GM11168 (cell line): ENCODE results near the gene WSCD2.
"Not testable (repeated sequence)": the region's sequence is repeated elsewhere in the genome, so short reads cannot be mapped to it uniquely, and the experiment has no call there.

Source experiments
- in situ Hi-C: fragments of 300-500 bp; cut with MboI; formaldehyde crosslinking; loops from one replicate; pipeline ENCODE4 v1.12.0; 2022; ENCODE audit warnings: low sequenced_read_pairs; ENCODE audit not compliant: unreplicated experiment

The WSCD2 gene

GRCh38 chr12:108190529-108190928 lies 61.4 kb downstream of the WSCD2 start:
- in situ Hi-C loops = no loop called here

DNA sequence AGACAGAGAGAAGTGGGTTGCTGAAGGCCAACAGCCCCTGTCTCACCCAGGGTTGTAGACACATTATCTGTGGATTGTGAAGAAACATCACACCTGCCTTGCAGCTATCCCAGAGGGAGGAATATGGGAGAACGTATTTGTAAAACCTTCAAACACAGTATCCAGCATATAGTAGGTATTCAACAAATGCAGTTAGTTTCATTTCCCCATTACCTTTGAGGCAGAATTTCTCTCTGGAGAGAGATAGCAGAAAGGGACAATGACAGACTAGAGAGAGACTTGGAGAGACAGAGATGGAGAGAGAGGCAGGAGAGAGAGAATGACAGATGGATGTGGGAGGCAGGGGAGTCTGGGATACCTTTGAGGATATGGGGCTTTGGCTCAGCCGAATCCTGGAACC lies 62.0 kb downstream of the WSCD2 start:
- in situ Hi-C loops = no loop called here

- in situ Hi-C loops = no loop called here
These were observed 62.9 kb downstream of the WSCD2 start for GRCh38 chr12:108191938-108192337.

- in situ Hi-C loops = no loop called here
These were observed 64.4 kb downstream of the WSCD2 start for GRCh38 chr12:108193493-108193892.

- in situ Hi-C loops = no loop called here
These were observed 64.8 kb downstream of the WSCD2 start for GRCh38 chr12:108193917-108194316.

DNA sequence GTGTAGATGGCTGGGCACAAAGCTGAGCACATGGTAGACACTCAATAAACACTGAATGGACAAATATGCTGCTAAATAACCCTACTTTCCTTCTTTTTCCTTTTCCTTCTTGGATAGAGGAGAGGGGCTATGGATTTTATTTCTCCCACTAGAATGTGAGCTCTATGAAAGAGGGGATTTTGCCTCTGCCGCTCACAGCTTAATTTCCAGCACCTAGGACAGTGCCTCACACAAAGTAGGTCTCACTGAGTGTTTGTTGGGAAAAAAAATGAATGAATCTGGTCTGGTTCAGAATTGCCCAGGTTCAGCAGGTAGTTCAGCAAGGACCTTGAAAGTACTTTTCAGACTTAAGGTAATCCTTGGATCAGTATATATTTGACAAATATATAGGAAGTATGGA lies 65.5 kb downstream of the WSCD2 start:
- in situ Hi-C loops = no loop called here

- in situ Hi-C loops = no loop called here
These were observed 67.2 kb downstream of the WSCD2 start for GRCh38 chr12:108196319-108196718.

- in situ Hi-C loops = no loop called here
These were observed 67.8 kb downstream of the WSCD2 start for GRCh38 chr12:108196921-108197320.

DNA sequence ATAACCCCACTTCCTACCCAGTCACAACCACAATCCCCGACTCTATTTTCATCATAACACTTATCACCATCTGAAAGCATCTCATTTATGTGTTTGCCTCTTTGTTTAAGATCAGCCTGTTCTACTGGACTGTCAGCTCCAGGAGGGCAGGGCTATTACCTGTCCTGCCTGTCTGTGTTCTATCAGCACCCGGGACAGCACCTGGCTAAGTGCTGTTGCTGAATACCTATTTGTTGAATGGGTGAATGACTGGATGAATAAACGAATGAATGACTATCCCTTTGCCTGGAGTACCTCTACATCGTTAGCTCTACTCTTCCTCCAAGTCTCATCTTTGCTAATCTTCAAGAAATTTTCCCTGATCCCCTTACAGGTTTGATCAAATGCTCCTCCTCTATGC lies 69.0 kb downstream of the WSCD2 start:
- in situ Hi-C loops = no loop called here

DNA sequence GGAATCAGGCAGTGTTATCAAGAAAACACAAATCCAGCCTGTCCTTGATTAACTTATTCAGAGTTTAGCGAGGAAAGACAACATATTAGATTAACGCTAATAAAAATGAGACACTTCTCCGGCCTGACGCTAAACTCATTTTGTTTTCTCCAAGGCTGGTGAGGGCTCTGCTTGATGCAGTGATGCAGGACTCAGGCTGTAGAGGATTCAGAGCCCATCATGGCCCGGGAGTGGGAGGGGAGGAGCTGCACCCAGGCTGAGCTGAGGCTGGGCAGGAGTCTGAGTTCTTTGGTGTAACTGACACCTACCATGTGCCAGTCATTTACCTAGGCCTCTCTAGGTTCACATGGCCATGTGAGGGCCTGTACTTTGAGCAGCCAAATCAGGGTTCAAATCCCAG lies 70.0 kb downstream of the WSCD2 start:
- in situ Hi-C loops = no loop called here

DNA sequence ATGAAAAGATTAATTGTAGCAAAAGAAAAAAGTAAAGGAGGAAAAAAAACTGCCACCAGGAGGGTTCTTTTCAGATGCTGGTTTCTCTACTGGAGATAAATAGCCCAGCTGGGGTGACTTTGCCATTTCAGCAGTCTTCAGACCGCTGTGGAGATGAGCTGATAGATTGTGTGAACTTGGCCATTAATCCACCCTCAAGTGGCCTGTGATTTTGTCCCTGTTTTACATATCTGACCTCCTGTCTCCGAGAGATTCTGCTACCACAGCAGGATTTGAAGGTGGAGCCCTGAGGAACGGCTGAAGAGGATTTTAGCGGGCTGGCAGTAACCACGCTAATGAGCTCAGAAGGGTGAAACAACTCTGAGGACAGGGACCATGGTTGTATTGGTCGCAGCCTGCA lies 72.7 kb downstream of the WSCD2 start:
- in situ Hi-C loops = no loop called here

DNA sequence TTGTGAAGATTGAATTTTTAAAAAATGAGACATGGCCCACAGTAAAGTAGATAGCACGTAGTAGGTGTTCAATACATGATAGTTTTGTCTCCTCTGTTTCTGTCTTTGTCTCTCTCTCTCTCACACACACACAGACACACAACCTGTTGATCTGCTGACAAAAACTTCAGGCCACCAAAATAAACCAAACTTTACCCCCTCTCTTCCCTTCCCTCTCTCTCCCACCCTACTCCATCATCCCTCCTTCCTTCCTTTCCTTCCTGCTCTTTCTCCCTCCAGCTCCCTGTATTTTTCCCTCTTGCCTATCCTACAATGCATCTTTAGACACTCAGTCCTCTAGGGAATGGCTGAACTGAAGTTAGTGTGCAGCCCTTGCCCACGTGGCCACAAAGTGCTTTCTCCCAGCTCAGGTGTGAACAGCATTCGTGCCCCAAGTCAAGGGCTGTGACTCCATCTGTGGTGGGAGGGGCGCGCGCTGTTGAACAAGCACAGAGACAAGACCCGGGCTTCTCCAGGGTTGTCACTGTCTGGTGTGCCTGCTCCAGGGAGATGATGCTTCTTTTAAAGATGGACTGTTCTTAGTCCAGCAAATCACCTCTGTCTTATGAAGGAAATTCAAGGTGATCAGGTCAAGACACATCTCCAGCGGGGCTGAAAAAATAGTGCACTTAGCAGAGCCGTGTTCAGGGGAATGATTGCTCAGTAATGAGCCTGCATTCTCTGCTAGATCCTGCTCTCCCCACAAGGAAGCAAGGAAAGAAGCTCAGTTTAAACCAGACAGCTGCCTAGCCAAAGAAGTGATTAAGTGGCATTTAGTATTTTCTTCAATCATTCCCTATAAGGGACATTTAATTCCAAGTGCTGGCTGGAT lies 75.3 kb downstream of the WSCD2 start:
- in situ Hi-C loops = no loop called here

GRCh38 chr12:108205864-108206263 lies 76.8 kb downstream of the WSCD2 start:
- in situ Hi-C loops = no loop called here

DNA sequence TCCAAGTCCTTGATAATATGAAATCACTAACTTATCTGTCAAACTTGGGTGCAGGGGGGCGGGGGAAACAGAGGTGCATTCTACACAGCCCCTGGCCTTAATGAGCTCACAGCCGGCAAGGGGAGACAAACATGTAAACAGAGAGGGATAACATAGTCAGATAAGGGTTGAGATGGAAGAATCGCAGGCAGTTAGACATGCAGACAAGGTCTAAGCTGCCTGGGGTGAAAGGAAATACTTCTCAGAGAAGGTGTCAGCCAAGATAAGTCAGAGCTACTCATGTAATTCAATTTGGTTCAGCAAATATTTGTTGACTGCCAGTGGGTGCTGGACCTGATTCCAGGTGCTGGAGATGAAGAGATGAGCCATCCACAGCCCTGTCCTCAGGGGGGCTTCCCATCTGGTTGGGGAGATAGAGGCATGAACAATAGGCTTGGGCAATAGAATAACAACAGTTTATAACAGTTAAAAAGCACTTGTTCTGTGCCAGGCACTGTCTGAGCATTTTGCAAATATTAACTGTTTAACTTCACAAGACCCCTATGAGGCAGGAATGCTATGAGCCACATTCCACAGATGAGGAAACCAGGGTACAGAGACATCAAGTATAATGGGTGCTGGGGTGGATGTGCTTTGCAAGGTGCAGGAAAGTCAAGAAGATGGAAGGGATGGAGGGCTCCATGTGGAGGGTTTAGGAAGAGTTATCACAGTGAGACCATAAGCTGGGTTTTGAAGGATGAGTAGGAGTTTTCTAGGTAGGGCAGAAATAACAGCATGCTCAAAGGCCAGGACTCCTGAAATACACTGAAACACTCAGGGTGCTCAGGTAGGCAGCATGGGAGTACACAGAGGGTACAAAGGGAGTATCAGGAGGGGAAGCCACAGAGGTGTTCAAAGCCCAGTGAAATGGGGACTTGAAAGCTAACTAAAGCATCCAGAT lies 79.0 kb downstream of the WSCD2 start:
- in situ Hi-C loops = no loop called here

DNA sequence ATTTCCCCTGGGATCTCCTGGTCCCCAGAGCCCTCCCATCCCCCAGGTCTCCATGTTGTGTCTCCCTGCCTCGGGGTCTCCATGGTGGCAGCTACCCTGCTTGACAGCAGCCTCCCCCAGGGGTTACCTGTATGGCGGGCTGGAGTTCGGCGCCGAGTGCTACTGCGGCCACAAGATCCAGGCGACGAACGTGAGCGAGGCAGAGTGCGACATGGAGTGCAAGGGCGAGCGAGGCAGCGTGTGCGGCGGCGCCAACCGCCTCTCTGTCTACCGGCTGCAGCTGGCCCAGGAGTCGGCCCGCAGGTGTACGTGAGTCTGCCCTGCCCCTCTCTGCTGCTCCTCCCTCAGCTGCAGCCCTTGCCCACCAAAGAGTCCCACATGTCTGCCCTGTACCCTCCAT lies 80.9 kb downstream of the WSCD2 start:
- in situ Hi-C loops = no loop called here

GRCh38 chr12:108211157-108211556 lies 82.1 kb downstream of the WSCD2 start:
- in situ Hi-C loops = no loop called here

GRCh38 chr12:108213871-108214445 lies 84.9 kb downstream of the WSCD2 start:
- in situ Hi-C loops = no loop called here

GRCh38 chr12:108214486-108214885 lies 85.4 kb downstream of the WSCD2 start:
- in situ Hi-C loops = no loop called here

DNA sequence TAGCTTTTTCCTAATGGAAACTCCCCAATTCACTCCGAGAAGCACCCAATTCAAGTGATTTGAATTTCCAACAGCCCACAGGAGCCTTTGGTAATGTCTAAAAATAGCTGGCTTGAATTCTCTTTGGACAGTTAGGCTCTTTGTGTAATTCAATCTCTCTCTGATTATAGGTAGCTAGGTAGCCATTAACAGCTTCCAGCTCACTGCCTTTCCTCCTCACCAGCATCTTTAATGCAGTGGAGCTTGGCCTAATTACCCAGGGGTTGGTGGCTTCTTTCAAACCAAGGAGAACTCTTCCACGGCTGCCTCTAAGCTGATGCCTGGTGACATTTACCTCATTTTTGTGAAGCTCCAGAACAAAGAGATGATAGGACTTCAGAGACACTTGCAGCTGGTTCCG lies 86.4 kb downstream of the WSCD2 start:
- in situ Hi-C loops = no loop called here

- in situ Hi-C loops = no loop called here
These were observed 89.8 kb downstream of the WSCD2 start for GRCh38 chr12:108218921-108219320.

GRCh38 chr12:108225101-108225500 lies 96.0 kb downstream of the WSCD2 start:
- in situ Hi-C loops = not testable (repeated sequence)
